PC-3 (cell line): ENCODE measurements around the gene ZDHHC16.

Experiments
- CTCF ChIP-seq: fragments of 300-600 bp; sonication (generic); conservative IDR thresholded peaks from 2 replicates; pipeline ENCODE4 v1.5.1; 2017; ENCODE audit warnings: antibody characterized with exemption, low read depth, mild to moderate bottlenecking, low read length
- EZH2 ChIP-seq: fragments of 300-600 bp; sonication (generic); IDR thresholded peaks from one replicate; pipeline ENCODE4 v1.6.1; 2017; ENCODE audit warnings: antibody characterized with exemption, mild to moderate bottlenecking, low read length; ENCODE audit not compliant: unreplicated experiment
- EZH2phosphoT487 ChIP-seq: fragments of 300-600 bp; sonication (generic); IDR thresholded peaks from 2 replicates; pipeline ENCODE4 v1.6.1; 2018; ENCODE audit warnings: mild to moderate bottlenecking, antibody characterized with exemption, low read length, borderline replicate concordance

GRCh38 chr10:97408496-97408992, 37.4 kb upstream of the ZDHHC16 start:
- TF ChIP-seq EZH2 = no peak
- TF ChIP-seq CTCF = no peak
- no peak for TF ChIP-seq EZH2phosphoT487
